HG02623 (cell line): ENCODE measurements around the gene COA6.
"Not testable (repeated sequence)": the region's sequence is repeated elsewhere in the genome, so short reads cannot be mapped to it uniquely, and the experiment has no call there.

Experiments used
- ATAC-seq: cut with Tn5 transposase; IDR thresholded peaks from one replicate; pipeline ENCODE4 v1.9.1; 2021; ENCODE audit warnings: moderate library complexity; ENCODE audit not compliant: unreplicated experiment

The COA6 gene, protein sequence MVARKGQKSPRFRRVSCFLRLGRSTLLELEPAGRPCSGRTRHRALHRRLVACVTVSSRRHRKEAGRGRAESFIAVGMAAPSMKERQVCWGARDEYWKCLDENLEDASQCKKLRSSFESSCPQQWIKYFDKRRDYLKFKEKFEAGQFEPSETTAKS

DNA sequence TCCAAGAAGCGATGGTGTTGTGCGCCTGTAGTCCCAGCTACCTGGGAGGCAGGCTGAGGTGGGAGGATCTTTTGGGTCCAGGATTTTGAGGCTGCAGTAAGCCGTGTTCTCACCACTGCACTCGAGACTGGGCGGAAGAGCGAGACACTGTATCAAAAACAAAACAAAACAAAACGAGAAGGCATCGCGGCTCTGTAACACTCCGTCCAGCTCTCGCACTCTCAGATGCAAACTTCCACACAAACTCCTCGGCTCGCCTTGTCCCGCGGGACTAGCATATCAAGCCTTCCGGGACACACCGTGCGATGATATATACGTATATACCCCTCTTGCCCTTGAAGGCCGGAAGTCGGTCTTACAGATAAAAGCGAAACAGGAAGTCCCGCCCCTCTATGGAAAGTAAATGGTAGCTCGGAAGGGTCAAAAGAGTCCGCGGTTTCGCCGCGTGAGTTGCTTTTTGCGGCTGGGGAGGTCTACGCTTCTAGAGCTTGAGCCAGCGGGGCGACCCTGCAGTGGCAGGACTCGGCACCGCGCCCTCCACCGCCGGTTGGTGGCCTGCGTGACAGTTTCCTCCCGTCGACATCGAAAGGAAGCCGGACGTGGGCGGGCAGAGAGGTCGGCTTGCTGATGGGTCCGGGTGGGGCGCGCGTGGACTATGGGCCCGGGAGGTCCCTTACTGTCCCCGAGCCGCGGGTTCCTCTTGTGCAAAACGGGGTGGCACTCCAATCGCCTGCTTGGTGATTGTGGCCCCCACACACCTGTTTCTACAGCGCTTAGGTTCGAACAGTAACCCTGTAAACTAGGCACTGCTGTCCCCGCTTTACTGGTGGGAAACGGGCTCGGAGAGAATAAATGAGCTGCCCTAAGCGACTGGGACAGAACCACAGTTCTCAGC, at the start of gene COA6:
Gene COA6, plus strand, starts transcription at position 393 of the 895 bp plus-strand sequence. Its CDS starts 11 bp downstream, at position 404.
- ATAC-seq = peak; percentile 92

DNA sequence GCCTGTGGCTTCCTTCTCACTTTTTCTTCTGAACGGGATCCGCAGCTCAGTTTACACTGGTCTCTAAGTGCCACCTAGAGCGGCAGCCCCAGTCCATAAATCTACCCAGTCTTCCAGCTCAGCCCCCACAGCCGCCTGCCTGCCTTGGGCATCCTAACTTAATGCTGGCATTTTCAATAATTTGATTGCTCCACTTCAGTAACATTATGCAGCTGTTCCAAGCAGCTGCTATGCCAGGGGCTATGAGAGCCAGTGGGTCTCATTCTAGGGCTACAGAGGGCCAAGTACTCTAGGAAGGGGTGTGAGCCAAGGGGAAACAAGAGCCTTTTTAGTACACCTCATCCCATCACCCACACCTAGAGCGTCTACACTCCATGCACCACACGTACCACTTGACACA, 48.4 kb upstream of the COA6 start:
- no peak for ATAC-seq

DNA sequence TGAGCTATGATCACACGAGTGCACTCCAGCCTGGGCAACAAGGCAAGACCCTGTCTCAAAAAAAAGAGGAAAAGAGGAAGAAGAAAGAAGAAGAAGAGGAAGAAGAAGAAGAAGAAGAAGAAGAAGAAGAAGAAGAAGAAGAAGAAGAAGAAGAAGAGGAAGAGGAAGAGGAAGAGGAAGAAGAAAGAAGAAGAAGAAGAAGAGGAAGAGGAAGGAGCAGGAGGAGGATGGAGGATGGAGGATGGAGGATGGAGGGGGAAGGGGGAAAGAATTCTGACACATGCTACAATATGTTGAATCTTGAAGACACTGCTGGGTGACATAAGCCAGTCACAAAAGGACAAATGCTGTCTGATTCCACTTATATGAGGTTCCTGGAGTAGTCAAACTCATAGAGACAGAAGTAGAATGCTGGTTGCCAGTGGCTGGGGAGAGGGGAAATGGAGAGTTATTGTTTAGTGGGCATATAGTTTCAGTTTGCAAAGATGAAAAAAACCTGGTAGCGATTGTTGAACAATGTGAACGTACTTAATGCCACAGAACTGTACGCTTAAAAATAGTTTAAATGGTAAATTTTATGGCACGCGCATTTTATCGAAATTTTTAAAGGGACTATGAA, 47.3 kb upstream of the COA6 start:
- no peak for ATAC-seq

DNA sequence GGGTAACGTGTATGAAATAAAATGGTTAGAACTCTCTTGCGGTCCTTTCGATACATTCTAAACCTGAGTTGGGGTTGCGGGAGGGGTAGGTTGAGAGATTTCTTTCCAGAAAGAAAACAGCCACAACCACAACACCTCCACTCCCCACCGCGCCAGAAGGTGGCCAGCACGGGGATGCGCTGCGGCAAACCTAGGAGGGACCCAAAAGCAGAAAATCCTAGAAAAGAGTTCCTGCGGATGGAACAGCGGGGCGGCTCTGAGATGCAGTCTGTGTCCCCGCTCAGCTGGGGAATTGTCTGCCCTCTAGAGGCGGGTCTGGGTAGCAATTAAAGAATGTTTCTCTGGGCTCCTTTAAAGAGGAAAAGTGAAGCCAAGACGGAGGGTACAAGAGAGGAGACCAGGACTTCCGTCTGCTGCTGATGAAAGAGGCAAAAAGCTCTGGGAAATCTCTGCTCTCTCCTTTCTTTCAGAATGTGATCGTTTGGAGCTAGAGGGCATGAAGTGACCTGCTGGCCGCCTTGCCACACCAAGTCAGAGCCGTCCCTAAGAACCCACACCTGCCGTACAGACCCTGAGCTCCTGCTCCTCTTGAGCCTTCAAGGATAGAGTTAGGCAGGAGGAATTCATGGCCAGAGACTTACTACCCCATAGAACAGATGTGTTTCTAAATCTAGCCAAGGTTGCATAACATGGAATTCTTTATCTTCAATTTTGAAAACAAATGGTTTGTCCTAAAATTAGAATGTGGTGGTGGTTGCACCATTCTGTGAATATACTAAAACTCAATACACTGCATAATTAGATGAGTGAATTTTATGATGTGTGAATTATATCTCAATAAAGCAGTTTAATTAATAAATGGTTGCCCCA, 46.5 kb upstream of the COA6 start:
- ATAC-seq = peak; percentile 60

DNA sequence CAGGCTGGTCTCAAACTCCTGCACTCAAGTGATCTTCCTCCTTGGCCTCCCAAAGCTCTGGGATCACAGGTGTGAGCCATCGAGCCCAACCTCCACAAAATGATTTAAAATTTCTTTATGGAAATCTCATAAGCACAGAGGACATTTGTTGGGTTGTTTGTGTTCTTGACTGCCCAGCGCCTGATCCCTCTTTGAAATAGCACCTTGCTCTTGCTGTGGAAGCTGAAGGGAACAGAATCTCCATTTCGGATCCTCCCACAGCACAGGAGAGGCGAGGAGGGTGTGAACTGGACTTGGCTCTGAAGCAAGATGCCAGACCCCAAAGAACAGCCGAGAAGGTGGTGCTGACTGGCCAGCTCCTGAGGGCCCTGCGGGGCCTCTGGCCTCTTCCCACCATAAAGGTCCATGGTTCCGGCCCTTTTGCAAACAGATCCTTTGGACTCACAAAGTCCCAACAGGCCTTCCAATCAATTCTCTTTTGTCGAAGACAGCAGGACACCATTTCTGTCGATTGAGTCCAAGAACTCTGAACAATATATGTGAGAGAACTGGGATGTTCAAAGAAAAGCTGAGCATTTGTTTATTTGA, 45.6 kb upstream of the COA6 start:
- ATAC-seq = no peak

DNA sequence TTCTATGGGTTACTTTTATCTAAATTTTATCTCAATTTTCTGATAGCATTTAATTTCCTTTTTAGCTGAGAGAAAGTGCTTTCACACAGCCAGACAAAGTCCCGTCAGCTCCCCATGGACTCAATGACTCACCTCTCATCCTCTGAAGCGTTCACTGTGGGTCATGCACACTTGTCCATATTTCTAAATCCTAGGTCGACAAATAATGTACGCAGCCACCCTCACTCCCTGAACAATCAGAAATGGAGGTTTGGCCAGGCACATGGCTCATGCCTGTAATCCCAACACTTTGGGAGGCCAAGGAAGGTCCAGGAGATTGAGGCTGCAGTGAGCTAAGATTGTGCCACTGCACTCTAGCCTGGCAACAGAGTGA, 42.4 kb upstream of the COA6 start:
- no peak for ATAC-seq

DNA sequence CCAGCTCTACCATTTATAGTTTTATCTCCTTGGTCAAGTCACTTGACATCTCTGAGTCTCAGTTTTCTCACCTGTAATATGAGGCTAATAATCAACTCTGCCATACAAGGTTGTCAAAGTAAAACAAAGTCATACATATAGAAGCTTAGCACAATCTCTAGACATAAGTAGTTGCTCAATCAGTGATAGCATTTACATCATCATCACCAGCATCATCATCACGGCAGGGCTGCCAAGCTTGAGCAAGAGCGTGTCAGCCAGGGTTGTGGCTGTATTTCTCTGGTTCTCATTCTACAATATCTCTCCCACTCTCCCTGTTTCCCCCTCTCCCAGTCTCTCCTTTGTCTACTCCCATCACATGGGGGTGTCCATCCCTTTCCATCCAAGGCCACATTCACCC, 41.7 kb upstream of the COA6 start:
- ATAC-seq = no peak

DNA sequence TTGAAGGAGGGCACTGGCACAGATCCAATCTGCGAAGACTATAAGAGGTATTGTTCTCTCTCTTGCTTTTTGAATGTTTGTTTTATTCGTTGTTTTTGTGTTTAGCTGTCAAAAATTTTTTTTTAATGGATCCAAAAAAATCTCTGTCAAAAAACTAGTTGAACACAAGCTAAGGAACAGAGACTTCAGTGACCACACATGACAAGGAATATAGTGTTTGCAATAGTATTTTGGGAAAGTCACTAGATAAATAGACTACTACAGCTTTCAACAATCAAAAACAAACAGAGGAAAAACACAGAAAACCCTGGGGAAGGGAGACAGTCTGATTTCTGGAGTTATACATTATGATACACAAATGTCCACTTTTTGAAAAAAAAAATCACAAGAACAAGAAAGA, 36.9 kb upstream of the COA6 start:
- ATAC-seq = no peak

DNA sequence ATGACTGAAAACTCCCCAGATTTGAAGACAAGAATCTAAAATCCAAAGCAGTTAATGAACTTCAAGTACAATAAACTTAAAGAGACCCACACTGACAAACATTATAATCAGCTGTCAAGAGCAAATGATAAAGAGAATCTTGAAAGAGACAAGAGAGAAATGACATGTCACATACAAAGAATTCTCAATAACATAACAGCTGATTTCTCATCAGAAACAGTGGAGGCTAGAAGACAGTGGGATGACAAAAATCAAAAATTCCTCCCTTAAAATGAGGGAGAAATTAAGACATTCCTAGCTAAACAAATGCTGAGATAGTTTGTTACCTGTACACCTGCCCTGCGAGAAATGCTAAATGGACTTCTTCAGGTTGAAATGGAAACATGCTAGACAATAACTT, 36.0 kb upstream of the COA6 start:
- no peak for ATAC-seq

DNA sequence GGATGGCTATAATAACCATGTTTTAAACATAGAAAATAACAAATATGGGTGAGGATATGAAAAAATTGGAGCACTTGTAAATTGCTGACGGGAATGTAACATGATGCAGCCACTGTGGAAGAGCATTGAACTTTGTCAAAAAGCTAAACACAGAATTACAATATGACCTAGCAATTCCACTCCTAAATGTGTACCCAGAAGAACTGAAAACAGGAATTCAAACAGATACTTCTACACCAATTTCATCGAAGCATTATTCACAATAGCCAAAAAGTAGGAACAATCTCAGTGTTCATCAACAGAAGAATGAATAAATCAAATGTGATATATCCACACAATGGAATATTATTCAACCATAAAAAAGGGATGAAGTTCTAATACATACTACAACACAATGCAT, 32.7 kb upstream of the COA6 start:
- no peak for ATAC-seq

DNA sequence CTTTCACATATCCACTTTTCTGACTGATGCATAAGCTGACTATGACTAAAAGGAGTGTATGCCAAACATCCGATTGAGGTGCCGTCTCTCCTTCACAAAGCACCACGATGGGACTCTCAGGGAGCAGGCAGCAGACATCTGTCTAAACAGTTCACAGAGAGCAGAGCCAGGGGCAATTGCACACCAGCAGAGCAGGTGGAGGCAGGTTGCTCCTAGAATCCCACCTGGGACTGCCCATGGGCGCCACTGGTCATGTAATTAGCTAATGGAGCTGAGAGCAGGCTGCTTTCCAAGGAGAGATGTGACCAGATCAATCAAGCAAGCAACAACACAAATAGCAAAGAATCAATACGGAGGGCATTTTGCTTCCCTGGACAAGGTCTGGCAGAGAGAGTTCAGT, 30.5 kb upstream of the COA6 start:
- ATAC-seq = no peak

DNA sequence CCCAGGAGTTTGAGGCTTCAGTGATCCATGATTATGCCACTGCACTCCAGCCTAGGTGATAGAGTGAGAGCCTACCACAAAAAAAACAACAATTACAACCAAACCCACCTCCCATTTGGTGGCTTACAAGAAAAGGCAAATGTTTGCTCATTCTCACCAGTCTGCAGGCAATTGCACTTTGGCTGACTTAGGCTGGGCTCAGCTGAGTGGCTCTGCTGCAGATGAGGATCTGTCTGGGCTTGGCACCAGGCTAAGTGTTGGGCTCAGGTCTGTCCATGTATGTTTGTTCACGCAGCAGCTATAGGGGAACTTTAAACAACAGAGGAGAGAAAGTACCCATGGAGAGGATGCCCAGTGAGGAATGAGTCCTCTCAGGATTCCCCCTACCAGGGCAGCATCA, 28.0 kb upstream of the COA6 start:
- ATAC-seq = no peak

DNA sequence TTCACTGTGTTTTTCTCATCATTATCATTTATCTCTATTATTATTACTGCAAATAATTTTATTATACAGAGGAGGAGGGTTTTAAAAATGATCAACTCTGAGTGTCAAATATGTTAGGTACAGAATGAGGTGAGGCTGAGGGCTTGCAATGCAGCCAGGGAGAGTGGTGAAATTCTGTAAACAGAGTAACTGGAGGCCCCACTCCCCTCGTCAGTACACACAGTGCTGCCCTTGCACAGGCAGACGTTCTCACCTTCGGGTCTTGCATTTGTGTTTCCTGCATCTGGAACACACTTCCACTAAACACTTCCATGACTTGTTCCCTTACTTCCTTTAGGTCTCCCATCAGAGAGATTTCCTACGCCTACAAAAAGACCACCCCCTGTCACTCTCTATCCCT, 24.3 kb upstream of the COA6 start:
- ATAC-seq = no peak

DNA sequence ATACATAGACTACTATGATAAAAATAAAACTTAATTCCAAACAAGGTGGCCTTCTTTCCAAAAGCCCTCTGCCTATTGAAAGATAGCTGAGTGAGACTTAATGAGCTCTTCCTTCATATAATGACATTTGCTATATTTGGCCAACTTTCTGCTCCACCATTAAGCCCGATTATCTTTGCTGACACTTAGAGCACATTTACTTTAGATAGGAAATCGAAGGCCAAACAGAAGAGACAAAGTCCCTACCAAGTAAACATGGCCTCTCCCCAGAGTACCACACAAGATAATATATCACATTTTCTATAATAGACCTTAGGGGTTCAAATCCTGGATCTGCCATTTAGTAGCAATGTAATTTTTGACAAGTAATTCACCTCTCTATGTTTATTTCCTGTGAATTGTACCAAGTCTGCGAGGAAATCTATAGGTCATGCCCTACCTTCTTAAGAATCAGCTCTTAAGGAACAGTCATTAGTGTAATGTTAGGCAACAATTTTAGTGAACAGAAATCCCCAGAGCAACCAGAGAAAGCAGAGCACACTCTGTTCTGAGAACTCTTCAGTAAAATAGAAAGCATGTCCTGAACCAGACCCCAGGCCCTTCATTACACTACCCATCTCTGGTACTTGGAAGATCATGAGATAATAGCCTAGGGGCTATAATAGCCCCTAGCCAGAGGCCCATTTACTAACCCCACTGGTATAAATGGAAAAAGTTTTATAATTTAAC, 17.3 kb upstream of the COA6 start:
- no peak for ATAC-seq

DNA sequence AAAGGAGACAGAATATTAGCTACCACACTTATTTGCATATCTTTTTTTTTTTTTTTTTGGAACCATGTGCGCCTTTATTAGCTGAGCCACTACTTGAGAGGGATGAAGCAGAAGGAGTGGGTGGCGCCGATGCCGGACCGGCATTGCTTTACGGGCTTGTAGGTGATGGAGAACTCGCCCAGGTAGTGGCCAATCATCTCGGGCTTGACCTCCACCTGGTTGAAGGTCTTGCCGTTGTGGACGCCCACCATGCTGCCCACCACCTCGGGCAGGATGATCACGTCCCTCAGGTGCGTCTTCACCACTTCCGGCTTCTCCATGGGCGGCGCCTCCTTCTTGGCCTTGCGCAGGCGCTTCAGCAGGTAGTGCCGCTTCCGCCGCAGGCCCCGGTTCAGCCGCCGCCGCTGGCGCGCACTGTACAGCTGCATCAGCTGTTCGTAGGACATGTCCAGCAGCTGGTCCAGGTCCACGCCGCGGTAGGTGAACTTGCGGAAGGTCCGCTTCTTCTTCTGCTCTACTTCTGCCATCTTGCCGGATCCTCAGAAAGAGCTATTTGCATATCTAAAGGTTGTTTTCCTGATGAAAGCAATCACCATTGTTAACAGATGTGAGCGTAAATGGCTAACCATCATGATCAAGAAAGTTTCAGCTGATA, 16.5 kb upstream of the COA6 start:
- not testable (repeated sequence) for ATAC-seq

DNA sequence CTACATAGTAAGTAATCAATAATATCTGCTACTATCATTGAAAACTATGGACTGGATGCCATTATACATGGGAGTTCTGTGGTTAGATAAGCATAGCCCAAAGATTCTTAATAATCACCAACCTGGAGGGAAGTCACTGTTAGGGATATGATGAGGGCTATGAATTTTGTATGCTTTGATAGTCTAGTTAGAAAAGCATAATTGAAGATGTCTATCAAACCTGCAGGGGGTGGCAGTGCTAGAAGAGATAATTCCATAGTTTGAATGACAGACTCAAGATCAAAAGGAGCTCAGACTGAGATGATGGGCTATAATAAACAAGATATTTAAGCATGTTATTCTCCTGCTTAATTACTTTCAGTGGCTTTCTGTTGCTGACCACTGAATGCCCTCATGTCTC, 15.4 kb upstream of the COA6 start:
- no peak for ATAC-seq

DNA sequence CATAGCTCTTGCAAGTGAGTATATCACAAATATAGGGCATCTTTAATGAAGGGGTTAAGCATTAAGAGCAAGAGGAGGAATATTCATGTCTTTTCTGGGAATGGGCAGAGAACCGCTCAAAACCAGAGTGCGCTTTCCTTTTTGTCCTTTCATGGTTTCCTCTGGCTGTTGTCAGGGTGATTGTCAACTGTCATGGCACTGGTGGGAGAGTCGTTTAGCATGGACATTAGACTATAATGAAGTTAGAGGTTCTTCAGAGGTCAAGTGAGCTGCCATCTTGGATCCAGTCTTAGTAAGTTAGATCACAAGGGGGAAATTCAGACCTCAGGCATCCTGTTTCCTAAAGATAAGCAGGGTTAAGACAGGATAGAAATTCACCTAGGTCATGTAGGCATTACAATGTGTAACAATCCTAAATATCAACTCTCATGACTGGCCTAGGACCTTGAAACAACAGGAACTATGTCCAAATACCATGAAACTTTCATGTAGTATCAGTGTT, 12.1 kb upstream of the COA6 start:
- no peak for ATAC-seq

DNA sequence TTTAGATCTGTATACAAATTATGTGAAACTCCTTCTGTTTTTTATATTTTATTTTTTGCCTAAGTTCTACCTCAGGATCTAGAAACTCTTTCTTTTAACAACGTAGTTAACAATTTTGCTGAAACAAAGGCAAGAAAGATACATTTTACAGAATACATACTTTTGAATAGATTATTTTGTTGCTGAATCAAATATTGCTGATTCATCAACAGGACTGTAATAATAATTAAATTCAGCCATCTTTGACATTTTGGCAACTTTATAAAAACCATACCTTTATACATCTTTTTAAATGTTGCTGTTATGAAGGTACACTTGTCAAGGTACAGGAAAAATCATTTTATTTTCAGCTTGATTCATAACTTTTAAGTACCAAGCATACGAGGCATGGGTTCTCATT, 10.7 kb upstream of the COA6 start:
- ATAC-seq = no peak

DNA sequence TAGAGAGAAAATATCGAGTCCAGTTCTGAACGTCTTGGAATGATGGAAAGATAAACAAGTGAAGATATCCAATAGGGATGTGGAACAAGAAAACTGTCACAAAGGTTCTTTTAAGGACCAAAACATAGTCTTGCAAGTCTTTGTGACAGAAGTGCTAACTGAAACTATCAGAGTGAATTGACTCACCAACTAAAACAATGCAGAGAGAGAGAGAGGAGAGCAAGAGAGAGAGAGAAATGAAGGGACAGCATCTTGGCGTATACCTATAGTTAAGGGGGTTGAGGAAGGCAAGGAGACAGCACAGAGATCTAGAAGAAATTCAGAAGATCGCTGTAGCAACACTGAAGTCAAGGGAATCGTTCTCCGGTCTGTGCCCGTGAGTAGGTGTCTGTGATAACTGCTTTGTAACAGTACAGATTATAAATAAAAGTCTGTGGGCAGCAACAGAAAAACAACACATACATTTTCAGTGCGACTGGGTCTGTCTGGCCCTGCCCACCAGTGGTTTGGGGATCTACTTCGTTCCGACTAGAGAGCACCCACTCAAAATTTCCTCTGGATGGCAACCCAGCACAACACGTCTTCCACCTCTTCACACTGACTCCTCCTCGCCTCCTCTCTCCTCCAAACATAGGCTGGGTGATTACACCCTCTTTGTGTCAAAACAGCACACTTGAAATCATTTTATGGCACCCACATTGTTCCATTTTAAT, 4.8 kb upstream of the COA6 start:
- ATAC-seq = no peak
